Ishikawa (cell line): Measurements from ENCODE around the gene ANKRD33B.
A peak's percentile ranks its signal among the peaks of the same experiment; 100 is the strongest.

ENCODE experiments used
- CEBPB ChIP-seq: IDR thresholded peaks from 2 replicates; pipeline ENCODE4 v1.6.1; 2012
- CREB1 ChIP-seq: IDR thresholded peaks from 2 replicates; pipeline ENCODE4 v1.6.1; 2012; ENCODE audit warnings: low read depth
- EGR1 ChIP-seq: IDR thresholded peaks from 2 replicates; pipeline ENCODE4 v1.6.1; 2012
- EP300 ChIP-seq: IDR thresholded peaks from 2 replicates; pipeline ENCODE4 v1.6.1; 2012; ENCODE audit warnings: borderline replicate concordance
- FOXM1 ChIP-seq: IDR thresholded peaks from 2 replicates; pipeline ENCODE4 v1.6.1; 2012; ENCODE audit warnings: low read depth, borderline replicate concordance
- NFIC ChIP-seq: IDR thresholded peaks from 2 replicates; pipeline ENCODE4 v1.6.1; 2012
- RAD21 ChIP-seq: IDR thresholded peaks from 2 replicates; pipeline ENCODE4 v1.6.1; 2012; ENCODE audit warnings: low read depth
- REST ChIP-seq: IDR thresholded peaks from 2 replicates; pipeline ENCODE4 v1.6.1; 2012; ENCODE audit warnings: low read depth, mild to moderate bottlenecking
- TAF1 ChIP-seq: IDR thresholded peaks from 2 replicates; pipeline ENCODE4 v1.6.1; 2012; ENCODE audit warnings: low read depth, mild to moderate bottlenecking
- TCF12 ChIP-seq: IDR thresholded peaks from 2 replicates; pipeline ENCODE4 v1.6.1; 2012; ENCODE audit warnings: low read depth
- TEAD4 ChIP-seq: IDR thresholded peaks from 2 replicates; pipeline ENCODE4 v1.6.1; 2012
- YY1 ChIP-seq: IDR thresholded peaks from 2 replicates; pipeline ENCODE4 v1.6.1; 2012; ENCODE audit warnings: low read depth
- ZBTB7A ChIP-seq: IDR thresholded peaks from 2 replicates; pipeline ENCODE4 v1.6.1; 2012; ENCODE audit warnings: low read depth
- TF ChIP-seq, protein P1 (sequence below): IDR thresholded peaks from 2 replicates; pipeline ENCODE4 v1.6.1; 2012
- TF ChIP-seq, protein P2 (sequence below): IDR thresholded peaks from 2 replicates; pipeline ENCODE4 v1.6.1; 2012

The ANKRD33B gene

GRCh38 chr5:10699281-10699874 lies 135.5 kb downstream of the ANKRD33B start:
- no peak for TF ChIP-seq CEBPB
- TF ChIP-seq FOXM1: no peak
- no peak for TF ChIP-seq CREB1
- TF ChIP-seq, protein P1, sequence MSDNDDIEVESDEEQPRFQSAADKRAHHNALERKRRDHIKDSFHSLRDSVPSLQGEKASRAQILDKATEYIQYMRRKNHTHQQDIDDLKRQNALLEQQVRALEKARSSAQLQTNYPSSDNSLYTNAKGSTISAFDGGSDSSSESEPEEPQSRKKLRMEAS: no peak
- TF ChIP-seq TAF1: no peak

DNA sequence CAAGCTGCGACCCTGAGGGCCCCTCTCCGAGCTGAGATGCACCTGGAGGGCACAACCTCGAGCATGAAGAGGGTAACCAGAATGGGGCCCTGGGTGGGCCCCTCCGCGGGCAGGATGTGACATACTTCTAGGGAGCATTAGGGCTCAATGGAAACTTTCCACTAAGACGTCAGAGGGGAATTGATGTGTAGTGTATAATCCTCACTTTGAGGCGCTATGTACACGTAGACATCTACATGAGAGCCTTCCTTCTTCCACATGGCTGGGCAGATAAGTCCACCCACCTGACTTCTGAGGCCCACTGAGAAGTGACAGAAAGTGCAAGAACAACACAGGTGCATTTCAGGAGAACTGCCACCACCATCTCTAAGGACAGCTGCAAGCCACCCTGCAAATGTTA lies 136.1 kb downstream of the ANKRD33B start:
- TF ChIP-seq YY1 (no peak), ZBTB7A (no peak), CREB1 (no peak), TAF1 (no peak), NFIC (no peak), FOXM1 (no peak), CEBPB (no peak), TCF12 (no peak), EP300 (no peak), RAD21 (no peak), REST (no peak), EGR1 (no peak), TEAD4 (no peak)
- TF ChIP-seq, protein P2, sequence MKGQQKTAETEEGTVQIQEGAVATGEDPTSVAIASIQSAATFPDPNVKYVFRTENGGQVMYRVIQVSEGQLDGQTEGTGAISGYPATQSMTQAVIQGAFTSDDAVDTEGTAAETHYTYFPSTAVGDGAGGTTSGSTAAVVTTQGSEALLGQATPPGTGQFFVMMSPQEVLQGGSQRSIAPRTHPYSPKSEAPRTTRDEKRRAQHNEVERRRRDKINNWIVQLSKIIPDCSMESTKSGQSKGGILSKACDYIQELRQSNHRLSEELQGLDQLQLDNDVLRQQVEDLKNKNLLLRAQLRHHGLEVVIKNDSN: no peak
- TF ChIP-seq, protein P1: no peak

DNA sequence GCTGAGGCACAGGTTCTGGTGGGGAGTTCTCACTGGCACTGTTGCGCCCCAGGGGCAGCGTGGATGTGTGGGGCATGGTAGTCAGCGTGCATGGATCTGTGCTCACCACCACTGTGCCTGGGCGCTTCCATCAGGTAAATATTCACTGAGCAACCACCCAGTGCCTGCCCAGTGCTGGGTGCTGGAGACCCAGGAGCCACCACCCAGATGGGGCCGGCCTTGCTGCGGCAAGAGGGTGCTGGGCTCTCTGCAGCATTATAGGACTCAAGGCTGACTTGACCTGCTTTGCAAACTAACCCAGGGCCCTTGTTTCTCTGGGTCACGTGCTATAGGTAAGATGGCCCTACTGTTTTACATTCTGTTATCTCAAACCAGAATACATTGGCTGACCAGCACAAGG lies 136.6 kb downstream of the ANKRD33B start:
- no peak for TF ChIP-seq TAF1
- TF ChIP-seq YY1: no peak
- TF ChIP-seq, protein P1: no peak
- no peak for TF ChIP-seq ZBTB7A
- no peak for TF ChIP-seq TEAD4
- TF ChIP-seq REST: no peak
- no peak for TF ChIP-seq RAD21
- no peak for TF ChIP-seq EP300
- TF ChIP-seq, protein P2: no peak
- TF ChIP-seq NFIC: no peak
- no peak for TF ChIP-seq CEBPB
- TF ChIP-seq TCF12: no peak
- TF ChIP-seq CREB1: no peak
- TF ChIP-seq FOXM1: no peak
- TF ChIP-seq EGR1: no peak

- TF ChIP-seq RAD21 (peak; percentile 52; the same call in 1 of the 2 replicates), ZBTB7A (no peak)
Observed at GRCh38 chr5:10701567-10702039, 137.7 kb downstream of the ANKRD33B start.

DNA sequence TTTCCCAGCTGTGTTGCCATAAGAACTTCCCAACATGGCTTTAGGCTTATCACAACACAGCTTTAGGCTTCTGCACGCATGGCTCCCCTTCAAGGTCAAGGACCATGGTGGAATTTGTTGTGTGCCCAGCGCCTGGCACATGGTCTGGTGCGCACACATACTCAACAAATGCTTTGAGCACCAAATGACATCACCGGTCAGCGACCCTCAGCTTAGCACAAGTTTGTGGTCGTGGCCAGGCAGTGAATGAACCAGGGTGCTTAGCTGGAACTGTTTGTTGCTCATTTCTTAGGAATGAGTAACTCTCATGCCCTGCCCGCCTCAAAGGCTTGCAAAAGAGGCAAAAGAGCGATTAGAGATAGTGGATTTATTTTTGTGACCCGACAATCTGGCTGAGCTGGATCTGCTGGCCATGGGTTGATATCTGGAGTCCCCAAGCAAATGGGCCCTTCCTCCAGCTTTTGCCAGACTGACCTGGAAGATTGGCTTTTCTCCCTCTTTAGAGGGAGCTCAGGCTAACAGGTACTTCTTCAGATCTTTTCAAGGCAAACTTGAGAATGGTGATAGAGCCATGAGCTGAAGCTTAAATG lies 138.3 kb downstream of the ANKRD33B start:
- TF ChIP-seq FOXM1 (no peak), REST (no peak), NFIC (no peak), YY1 (no peak), TEAD4 (no peak), TAF1 (no peak), EGR1 (no peak), CEBPB (no peak), RAD21 (no peak), EP300 (no peak), ZBTB7A (no peak), TCF12 (no peak), CREB1 (no peak)
- TF ChIP-seq, protein P2: no peak
- TF ChIP-seq, protein P1: no peak
